Breast epithelium (tissue), 3 donors: ENCODE results near the gene SLC13A1.

Experiments used
- POLR2A ChIP-seq: fragments of 450-650 bp; IDR thresholded peaks from one replicate; pipeline ENCODE4 v1.6.1; 2016; ENCODE audit warnings: antibody characterized with exemption, mild to moderate bottlenecking, moderate library complexity
- POLR2AphosphoS5 ChIP-seq, 3 donors: sonication (generic); formaldehyde crosslinking; IDR thresholded peaks; one replicate each; pipeline ENCODE4 v1.6.1; 2017; ENCODE audit warnings: antibody characterized with exemption in 3 of 3
- TF ChIP-seq, protein P1 (sequence below), 3 donors: fragments of 450-650 bp; IDR thresholded peaks; one replicate each; pipeline ENCODE4 v1.5.1; 2016 to 2017; ENCODE audit warnings: antibody characterized with exemption in 3 of 3, mild to moderate bottlenecking in 3 of 3, moderate library complexity in 3 of 3

DNA sequence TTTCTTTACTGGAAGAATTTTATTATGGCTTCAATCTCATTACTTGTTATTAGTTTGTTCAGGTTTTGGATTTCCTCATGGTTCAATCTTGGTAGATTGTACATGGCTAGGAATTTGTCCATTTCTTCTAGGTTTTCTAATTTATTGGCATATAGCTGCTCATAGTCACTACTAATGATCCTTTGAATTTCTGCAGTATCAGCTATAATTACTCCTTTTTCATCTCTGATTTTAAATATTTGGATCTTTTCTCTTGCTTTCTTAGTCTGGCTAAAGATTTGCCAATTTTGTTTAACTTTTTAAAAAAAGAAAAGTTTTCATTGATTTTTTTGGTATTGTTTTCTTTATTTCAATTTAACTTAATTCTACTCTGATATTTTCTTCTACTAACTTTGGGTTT lies 59.2 kb downstream of the SLC13A1 start:
- TF ChIP-seq, protein P1, sequence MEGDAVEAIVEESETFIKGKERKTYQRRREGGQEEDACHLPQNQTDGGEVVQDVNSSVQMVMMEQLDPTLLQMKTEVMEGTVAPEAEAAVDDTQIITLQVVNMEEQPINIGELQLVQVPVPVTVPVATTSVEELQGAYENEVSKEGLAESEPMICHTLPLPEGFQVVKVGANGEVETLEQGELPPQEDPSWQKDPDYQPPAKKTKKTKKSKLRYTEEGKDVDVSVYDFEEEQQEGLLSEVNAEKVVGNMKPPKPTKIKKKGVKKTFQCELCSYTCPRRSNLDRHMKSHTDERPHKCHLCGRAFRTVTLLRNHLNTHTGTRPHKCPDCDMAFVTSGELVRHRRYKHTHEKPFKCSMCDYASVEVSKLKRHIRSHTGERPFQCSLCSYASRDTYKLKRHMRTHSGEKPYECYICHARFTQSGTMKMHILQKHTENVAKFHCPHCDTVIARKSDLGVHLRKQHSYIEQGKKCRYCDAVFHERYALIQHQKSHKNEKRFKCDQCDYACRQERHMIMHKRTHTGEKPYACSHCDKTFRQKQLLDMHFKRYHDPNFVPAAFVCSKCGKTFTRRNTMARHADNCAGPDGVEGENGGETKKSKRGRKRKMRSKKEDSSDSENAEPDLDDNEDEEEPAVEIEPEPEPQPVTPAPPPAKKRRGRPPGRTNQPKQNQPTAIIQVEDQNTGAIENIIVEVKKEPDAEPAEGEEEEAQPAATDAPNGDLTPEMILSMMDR (IDR thresholded peaks at IDR 0.05), result no peak
- no peak for TF ChIP-seq POLR2A
- TF ChIP-seq POLR2AphosphoS5 (IDR thresholded peaks at IDR 0.05), result no peak
